Measurements from ENCODE around the gene ZBTB20.
"Not testable (repeated sequence)": the region's sequence is repeated elsewhere in the genome, so short reads cannot be mapped to it uniquely, and the experiment has no call there.

Gene ZBTB20

DNA sequence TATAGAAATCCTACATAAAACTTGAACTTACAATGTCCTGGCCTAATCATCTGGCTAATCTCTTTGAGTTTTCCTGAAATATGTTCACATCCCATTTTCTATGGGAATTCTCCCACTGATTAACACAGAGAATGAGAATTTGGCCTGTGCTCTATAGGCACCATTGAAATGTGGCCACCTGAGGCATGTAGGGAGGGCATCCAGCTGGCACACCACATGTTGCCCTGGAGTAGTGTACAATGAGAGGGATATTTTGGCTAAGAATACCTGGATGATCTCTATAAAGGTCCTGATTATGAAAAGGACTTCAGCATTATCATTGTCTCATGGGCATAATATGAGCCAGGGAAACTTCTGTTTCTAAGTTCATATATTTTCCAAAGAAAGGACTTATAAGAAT is 324.0 kb downstream of the ZBTB20 start:
- DNase-seq: no peak

DNA sequence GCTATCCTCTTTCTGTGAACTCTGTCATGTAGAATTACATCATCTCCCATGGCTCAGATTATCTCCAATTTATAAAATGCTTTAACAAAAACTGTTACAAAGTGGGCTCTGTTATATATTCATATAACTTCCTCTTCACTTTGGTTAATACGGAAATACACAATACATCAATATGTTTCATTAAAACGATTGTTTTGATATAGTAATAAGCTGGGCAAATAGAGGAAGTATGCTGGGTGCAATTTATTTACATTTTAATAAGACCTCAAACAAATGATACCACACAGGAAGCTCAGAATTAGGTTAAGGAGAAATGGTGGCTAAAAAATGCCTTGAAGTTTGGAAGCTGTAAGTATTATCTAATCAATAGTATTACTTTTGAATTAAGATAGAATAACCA is 331.0 kb downstream of the ZBTB20 start:
- DNase-seq: no peak

DNA sequence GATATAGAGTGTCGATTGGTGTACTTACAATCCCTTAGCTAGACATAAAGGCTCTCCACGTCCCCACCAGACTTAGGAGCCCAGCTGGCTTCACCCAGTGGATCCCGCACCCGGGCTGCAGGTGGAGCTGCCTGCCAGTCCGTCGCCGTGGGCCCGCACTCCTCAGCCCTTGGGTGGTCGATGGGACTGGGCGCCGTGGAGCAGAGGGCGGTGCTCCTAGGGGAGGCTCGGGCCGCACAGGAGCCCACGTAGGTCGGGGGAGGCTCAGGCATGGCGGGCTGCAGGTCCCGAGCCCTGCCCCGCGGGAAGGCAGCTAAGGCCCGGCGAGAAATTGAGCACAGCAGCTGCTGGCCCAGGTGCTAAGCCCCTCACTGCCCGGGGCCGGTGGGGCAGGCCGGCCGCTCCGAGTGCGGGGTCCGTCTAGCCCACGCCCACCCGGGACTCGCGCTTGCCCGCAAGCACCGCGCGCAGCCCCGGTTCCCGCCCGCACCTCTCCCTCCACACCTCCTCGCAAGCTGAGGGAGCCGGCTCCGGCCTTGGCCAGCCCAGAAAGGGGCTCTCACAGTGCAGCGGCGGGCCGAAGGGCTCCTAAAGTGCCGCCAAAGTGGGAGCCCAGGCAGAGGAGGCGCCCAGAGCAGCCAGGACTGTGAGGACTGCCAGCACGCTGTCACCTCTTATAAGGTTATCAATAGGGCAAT is 334.4 kb downstream of the ZBTB20 start:
- not testable (repeated sequence) for DNase-seq

DNA sequence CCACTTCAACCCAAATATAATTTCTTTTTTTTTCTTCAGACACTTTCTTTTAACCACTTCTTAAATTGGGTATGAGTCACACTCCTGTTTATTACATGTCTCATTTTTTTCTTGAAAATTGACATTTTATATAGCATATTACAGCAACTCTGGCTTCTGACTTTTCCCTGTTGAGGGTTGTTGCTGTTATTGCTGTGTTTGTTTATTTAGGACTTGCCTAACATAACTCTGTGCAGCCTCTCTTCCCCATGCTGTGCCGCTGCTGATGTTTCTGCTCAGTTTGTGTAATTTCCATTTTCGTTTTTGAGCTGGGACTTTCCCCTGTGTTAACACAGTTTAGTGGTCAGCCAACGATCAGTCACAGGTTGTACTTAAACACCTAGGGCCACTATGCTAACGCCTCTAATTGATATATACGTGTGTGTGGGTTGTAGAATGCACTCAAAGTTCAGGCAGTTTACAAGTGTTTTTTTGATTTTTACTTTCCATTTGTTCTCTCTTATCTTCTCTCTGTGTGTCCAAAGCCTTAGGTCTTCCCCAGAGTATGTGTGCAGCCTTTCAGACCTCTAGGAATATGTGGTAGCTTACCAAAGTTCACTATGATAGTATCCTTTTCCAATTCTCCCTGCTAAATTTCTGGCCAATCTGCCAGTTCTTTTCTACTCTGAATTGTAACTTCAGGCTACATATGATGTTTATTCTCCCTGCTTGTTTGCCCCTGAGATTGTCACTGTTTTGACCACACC is 337.2 kb downstream of the ZBTB20 start:
- DNase-seq: no peak

DNA sequence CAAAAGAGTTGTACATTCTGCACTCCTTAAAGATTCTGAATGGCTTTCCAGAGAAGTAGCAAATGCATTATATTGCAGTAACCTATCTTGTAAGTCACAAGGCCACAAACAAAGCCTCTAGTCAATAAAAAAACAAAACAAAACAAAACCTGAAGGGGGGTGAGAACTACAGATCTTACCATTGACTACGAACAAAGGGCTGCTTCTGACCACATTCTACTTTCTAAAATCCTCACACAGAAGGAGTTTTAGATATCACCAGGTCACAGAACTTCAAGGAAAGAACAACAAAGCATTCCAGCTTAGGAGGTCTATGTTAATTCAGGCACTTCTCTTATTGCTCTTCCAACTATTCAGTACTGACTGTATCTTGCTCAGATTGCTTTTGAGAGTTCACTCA is 343.0 kb downstream of the ZBTB20 start:
- DNase-seq: no peak

DNA sequence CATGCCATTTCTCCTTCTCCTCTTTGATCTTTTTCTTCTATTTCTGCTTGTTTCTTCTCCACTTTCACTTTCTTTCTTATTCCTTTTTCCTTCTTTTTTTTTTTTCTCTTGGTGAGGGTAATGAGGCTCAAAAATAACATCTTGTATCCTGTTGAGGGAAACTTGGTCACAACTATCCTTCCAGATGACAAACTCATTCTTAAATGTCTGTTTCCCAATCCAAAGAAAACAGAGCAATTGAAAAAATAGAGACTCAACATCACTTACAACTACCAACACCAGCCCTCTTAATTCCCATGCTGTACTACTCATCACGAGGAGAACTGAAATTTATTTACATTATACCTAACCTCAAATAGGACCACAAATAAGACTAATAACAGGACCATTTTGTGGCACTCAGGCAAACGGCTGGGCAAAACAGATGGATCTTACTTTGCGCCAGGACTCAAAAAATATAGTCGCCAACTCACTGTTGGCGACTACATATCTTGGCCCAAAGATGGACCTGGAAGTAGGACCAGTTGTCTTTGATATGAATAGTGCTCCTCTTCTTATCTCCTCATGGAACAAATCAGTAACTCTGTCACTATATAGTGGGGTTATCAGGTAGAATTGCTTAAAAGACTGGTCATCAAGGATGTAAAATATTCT is 343.9 kb downstream of the ZBTB20 start:
- no peak for DNase-seq

DNA sequence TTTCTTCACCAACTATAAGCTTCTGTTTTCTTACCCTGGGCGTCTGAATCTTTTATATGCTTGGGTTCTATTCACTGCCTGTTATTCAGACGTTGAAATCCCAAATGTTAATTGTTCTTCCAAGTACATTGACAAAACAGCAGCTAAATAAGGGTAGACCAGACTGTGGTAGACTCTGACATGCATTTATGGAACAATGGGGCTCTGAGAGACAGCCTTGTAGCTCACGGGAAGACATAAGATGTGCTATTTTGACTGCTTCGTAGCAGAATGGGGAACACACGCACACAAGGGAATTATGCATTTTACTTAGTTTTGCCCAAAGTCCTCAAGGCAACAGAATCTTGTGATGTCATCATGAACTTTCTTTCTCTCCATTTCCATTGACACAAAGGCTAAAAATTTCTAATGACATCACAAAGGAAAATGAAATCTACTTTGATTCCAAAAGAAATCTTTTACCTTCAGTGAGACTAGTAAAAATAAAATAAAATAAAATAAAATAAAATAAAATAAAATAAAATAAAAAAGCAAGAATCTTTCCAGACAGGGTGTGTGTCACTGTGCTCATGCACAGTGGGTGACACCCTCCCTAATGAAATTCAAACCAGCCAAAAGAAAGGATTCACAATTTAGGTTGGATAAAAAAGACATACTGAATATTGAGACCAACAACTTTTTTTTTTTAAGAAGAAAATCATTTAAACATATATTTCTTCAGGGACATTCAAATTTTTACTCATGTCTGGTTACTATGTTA is 346.6 kb downstream of the ZBTB20 start:
- DNase-seq: no peak

DNA sequence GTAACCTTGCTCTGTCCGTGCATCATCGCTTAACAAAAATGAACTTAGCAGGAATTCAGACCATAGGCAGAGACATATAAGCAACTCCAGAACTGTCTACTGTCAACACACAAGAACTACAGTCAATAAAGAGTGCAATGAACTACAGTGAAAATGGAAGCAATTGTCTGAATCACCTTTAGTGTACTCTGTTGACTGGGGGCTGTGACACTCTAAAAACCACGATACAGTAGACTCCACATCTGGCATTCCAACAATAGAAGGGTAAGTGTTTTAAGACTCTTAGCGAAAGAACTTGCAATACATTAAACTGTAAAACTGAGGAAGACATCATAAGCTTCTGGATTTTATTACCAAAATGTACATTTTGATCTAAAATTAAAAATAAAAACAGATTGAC is 347.3 kb downstream of the ZBTB20 start:
- DNase-seq: no peak

DNA sequence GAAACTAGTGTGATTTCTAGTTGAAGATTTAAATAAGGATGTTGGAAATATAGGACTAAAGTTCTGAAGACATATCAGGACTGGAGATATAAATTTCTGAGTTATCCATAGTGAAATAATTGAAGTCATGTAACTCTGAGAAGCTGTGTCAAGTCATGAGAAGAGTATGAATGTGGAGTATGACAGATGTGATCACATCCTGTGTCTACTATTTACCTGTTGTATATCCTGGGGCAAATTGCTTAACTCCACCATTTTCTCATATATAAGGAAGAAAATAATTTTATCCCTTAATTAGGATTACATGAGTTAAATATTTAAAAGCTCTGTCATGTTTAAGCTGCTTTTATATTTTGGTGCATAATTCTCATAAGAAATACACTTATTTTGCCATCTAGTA is 350.3 kb downstream of the ZBTB20 start:
- no peak for DNase-seq

DNA sequence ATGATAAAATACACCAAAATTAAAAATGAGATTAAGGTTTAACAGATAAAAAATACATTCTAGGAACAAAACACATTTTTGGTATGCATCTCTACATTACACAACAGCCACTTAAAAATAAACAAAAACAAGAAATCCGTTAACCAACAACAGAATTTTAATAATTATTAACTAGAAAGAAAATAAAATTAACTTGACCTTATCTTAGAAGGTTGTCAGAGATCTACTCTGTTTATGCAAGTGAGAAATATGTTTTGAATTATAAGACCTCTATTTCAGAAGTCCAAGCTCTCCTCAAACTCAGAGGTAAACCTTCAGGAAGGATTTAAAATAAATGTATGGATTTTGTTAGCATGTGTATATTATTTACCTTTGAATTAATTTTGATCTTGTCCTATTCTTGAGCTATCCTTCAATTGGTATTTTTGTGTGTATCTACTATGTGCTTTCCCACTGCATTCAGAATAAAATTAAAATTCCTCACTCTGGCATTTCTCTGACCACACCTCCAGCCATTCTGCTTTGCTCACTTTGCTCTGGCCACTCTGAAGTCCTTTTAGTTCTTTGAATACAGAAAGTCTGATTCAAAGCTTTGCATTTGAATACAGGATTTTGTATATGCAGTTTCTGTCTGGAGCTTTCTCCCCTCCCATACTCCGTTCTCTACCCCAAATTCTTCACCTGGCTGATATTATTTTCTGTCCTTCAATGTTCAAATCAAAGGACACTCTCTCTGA is 352.0 kb downstream of the ZBTB20 start:
- DNase-seq: no peak

DNA sequence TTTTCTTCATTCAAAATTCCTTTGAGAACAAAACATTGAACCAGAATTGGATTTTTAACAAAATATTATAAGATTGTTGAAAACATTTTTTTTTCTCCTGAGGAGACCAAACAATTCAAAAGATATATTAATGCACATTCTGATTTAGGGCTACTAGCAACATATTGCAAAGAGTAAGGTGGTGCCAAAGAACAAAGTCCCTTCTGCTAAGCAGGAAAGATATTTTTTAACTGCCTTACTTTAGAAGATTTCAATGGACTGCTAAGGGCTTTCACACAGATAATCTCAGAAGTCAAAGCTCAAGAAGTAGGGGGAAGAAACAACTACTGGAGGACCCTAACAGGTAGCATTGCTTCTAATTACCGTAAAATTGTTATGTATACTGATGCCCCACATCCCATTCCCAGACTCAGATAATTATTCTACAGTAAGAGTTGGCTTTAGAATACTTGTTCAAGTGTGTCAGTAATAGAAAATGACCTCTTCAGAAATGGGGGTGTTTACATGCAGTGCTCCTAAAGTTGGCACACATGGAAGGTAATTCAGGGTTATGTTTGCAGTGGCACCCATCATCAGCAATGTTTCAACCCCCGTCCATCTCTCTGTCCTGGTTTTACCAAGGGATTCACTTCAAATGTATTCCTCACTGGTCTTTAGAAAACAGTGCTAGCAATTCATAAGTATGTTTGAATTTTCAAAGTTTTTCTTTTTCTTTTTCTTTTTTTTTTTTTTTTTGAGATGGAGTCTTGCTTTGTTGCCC is 354.7 kb downstream of the ZBTB20 start:
- no peak for DNase-seq

DNA sequence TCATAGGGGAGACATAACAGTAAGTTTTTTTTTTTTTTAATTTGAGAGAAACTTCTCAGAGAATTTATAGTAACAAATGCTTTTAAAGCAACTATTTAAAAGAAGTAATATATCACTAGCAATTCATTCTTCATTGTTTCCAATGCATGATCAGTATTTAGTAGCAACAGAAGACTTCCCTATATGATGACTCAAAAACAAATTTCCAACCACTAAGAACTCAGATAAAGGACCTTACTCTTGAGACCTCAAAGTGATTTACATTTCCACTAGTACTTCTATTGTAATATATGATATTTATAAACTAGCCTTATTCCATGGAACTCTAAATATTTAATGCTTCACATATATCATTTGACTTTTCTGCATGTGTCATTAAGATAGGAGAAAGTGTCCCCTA is 356.3 kb downstream of the ZBTB20 start:
- peak; percentile 7 for DNase-seq

DNA sequence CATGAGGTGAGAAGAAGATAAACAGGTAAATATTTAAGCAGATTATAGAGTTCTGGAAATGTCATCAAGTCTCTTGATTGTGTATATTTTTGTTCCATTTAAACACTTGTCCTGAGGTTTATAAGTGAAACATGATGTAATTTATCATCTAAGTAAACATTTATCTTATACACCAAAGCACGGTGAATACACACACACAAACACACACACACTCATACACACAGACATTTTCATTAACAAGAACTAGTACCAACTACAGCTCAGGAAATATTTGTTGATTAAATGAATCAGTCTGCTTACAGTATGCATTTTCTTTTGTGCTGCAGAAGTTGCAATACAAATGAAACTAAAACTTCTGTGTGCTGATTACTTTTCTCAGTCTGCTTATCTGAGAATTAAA is 357.3 kb downstream of the ZBTB20 start:
- DNase-seq: no peak

DNA sequence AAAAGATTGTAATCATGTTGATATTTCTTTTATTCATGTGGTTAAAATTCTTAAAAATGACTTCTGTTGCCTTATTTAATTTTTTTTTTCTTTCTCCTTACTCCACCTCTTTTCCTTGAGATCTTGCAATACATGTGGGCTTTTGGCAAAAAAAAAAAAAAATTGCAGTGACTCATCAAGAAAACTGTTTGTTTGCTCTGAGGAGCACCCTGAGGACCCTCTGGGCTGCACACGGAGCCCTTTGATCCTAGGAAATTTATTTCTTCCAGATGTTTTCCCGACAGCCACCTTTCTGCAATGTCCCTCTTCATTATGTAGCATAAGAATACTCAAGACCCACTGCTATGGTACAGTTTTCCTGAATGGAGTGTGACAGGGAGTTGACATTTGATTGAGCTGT is 371.7 kb downstream of the ZBTB20 start:
- no peak for DNase-seq

DNA sequence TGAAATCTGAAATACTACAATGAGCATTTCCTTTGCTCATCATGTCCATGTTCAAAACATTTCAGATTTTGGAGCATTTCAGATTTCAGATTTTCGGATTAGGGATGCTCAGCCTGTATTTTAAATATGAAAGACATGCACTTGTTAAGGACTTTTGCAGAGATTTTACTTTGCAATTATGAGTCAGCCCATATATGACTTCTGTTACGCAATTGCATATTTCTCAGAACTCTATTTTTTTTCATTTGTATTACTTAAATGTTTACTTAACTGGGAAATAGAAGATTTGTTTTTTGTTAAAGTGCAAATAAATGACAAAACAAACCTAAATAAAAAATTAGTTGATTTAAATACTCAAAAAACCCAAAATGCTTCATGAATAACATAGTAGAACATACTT is 376.2 kb downstream of the ZBTB20 start:
- no peak for DNase-seq

DNA sequence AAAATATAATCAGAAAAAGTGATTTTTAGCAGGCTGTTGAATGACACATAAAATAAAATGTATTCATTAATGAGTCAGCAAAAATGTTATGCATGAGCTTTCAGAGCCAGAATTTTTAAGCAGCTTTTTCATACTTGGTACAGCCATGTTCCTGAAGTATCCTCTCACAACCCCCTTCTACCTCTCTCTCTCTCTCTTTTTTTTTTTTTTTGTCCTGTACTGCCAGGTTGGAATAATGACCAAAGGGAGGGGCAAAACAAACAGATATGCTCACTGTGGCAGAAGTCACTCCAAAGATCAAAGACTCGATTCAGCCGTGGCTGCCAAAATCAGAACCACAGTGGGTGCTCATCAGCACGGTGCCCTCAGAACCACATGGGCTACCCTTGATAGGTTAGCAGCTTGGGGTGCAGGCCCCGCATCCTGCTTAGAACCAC is 383.0 kb downstream of the ZBTB20 start:
- DNase-seq: no peak

DNA sequence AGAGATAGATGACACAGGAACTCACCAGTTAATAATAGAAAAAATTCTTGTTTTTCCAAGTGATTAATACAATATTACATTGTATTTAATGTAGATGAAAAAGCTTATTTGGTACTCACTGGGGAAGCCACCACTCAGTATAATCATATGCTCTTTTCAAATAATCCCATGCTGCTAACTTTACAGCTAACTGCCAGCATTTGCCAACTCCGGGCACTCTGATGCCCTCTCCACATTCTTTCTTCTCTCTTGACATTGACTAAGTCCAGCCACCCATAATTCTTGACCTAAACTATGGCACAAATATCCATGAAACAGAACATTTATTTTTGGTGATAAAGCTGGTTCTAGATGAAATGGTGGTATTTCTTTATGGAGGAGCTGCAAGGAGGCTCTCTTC is 384.9 kb downstream of the ZBTB20 start:
- DNase-seq: no peak

DNA sequence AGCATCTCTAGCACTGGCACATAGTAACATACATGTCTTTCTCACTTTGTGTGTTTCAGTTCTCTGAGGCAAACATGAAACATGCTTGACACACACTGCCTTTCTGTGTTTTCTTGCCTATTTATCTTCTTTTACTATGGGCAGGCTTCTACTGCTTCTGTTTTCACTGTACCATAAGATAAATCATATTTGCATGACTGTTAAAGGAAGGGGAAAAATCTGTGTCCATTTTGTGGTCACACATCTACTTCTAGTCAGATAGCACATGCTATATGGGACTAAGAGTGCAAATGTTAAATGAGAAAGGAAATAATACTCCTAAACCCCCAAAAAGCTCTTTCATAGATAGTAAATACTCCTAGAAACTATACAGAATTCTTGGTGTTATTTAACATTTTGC is 386.4 kb downstream of the ZBTB20 start:
- no peak for DNase-seq

DNA sequence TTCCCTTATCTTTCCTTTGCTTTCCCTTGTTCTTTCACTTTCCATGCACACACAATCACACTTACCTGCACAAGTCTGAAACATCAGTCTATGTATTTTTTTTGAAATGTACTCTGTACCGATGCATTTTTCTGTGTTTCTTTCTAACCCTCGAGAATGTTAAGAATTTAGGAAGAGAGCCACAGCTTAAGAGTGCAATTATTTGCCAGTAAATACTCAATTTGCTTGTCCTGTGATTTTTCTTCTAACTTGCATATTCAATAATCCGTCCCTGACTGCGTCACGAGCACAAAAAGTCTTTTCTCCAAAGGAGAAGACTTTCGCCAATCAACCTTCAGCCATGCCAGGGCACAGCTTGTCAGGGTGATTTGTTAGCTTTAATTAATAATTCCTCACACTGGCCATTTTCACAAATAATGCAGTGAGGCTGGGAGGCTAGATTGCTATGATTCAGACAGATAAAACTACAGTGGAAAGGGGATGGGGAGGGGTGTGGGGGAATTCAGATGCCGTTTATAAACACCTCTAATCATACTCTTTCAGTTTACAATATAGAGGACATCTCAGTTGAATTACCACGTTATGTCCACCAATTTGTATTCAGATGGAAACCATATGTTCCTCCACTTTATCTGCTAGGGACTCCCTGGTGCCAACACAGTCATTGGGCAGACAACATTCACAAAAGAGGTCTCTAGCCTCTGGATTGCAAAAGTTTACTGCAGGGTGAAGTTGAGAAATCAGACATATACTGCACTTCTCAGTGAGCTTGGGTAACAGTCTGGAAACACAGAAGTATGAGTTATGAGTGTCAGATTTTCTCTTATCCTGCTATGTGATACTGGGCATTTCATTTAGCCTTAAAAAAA is 388.0 kb downstream of the ZBTB20 start:
- no peak for DNase-seq

DNA sequence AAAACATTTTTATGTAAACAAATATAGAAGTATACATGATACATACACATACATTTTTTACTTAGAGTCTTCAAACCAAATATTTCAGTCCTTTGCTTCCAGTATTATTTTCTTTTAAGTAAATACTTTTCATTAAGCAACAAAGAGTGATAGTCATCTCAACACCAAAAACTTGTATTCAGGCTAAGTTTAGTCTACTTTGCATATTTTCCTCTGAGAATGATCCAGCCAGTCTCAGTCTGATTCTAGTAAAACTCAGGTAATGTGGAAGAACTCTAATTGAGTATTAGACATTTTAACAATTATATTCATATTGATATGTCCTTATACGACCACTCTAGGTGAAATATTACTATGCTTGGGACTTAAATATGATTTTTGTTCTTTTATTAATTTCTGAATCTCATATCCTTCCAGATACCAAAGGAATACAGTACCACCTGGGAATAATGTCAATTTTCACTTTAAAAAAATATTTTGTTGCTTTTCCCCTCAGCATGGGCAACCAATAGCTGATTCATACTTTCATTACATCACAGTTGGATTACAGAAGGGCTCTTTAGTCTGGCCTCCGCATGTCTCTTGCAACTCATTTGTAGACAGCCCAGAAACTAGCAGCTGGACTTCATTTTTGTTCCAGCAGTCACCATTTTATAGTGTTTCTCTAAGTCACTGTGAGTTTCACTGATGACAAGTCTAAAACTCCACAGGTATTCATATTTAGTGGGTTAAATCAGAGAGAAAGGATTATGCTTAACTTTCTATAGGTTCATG is 390.4 kb downstream of the ZBTB20 start:
- no peak for DNase-seq

Data from hematopoietic multipotent progenitor cell treated with erythropoietin and hydrocortisone succinate and interleukin-3 and kit ligand, for 8 days (in vitro differentiated cells).